Cardiac muscle cell (in vitro differentiated cells and primary cell): ENCODE data around the gene TRAPPC11. TPM values are rescaled to one million over a fixed set of nuclear protein-coding genes. Genes with fewer than 3 reads are reported as not detected.

Source experiments
- DNase-seq, 2 donors: peaks; one replicate each; pipeline versions ENCODE4 v3.0.0 to v3.0.0-alpha.2; 2010 to 2017; ENCODE audit warnings: low read depth in 1 of 2, low spot score in 1 of 2
- H3K27ac ChIP-seq: fragments of 200-600 bp; sonication (generic); 2 replicates; pipeline ENCODE4 v1.5.1; 2016
- H3K27me3 ChIP-seq: fragments of 200-600 bp; sonication (generic); 2 replicates; pipeline ENCODE4 v1.6.0; 2016; ENCODE audit warnings: control low read depth
- H3K36me3 ChIP-seq: fragments of 200-600 bp; sonication (generic); 2 replicates; pipeline ENCODE4 v1.5.1; 2016; ENCODE audit warnings: control low read depth
- H3K4me1 ChIP-seq: fragments of 200-600 bp; sonication (generic); 2 replicates; pipeline ENCODE4 v1.8.1; 2017; ENCODE audit warnings: low read depth, mild to moderate bottlenecking, mixed run types
- H3K4me3 ChIP-seq: fragments of 200-600 bp; sonication (generic); 2 replicates; pipeline ENCODE4 v1.5.1; 2016; ENCODE audit warnings: mild to moderate bottlenecking
- H3K9me3 ChIP-seq: fragments of 200-600 bp; sonication (generic); 2 replicates; pipeline ENCODE4 v1.5.1; 2017; ENCODE audit warnings: low read depth, mild to moderate bottlenecking, control low read depth
- CTCF ChIP-seq: IDR thresholded peaks from 2 replicates; pipeline ENCODE4 v1.5.1; 2012; ENCODE audit warnings: low read depth, mild to moderate bottlenecking, low read length
- polyA plus RNA-seq: library from polyadenylated mRNA; unstranded; fragments of >200 nt; fragmentation: Nextera tagmentation; extraction: Ambion mirVana; gene quantifications from 2 replicates; pipeline ENCODE4 v1.2.1, GENCODE V29; 2016
- total RNA-seq: library from RNA; depleted of rRNA; stranded (reverse); fragments of >200 nt; gene quantifications from 2 replicates; pipeline ENCODE4 v1.2.3, GENCODE V29; 2016

The TRAPPC11 gene
- total and polyA plus RNA-seq, 2 experiments from 2014 or later = 15.8 to 45.7 TPM

GRCh38 chr4:183645326-183645725, 13.8 kb upstream of the TRAPPC11 start:
- H3K27ac ChIP-seq = no peak overlapping the region
- H3K9me3 ChIP-seq = no peaks in the 10 kb centered on the region
- no peaks in the 10 kb centered on the region for H3K27me3 ChIP-seq
- no peak for TF ChIP-seq CTCF
- H3K4me3 ChIP-seq = no peak overlapping the region
- peaks cover 34% of the 10 kb centered on the region for H3K36me3 ChIP-seq
- no peak for DNase-seq
- H3K4me1 ChIP-seq = no peaks in the 10 kb centered on the region

GRCh38 chr4:183657564-183657963, 1.5 kb upstream of the TRAPPC11 start:
- Histone ChIP-seq H3K9me3 (no peaks in the 10 kb centered on the region), H3K4me1 (peaks cover 15% of the 10 kb centered on the region), H3K27ac (no peak overlapping the region), H3K27me3 (no peaks in the 10 kb centered on the region), H3K36me3 (no peaks in the 10 kb centered on the region), H3K4me3 (peak overlapping the region; percentile 61)
- no peak for TF ChIP-seq CTCF
- no peak for DNase-seq

- H3K4me3 ChIP-seq = peak overlapping the region; percentile 61
- H3K9me3 ChIP-seq = no peaks in the 10 kb centered on the region
- no peaks in the 10 kb centered on the region for H3K36me3 ChIP-seq
- H3K27ac ChIP-seq = peak overlapping the region; percentile 56
- H3K27me3 ChIP-seq = no peaks in the 10 kb centered on the region
- TF ChIP-seq CTCF = no peak
- H3K4me1 ChIP-seq = peaks cover 15% of the 10 kb centered on the region
- peak; percentile 24 to 42 for DNase-seq
Measured at GRCh38 chr4:183658362-183659028, 598 bp upstream of the TRAPPC11 start.

- Histone ChIP-seq H3K4me1 (peaks cover 15% of the 10 kb centered on the region), H3K9me3 (no peaks in the 10 kb centered on the region), H3K4me3 (peak overlapping the region; percentile 61), H3K27ac (peak overlapping the region; percentile 89), H3K27me3 (no peaks in the 10 kb centered on the region), H3K36me3 (peaks cover 4% of the 10 kb centered on the region)
- DNase-seq = peak in 1 of 2 donors; percentile 1
- no peak for TF ChIP-seq CTCF
Measured at GRCh38 chr4:183659872-183660242, 764 bp downstream of the TRAPPC11 start.

- Histone ChIP-seq H3K36me3 (peaks cover 38% of the 10 kb centered on the region), H3K27ac (no peak overlapping the region), H3K9me3 (no peaks in the 10 kb centered on the region), H3K4me3 (no peak overlapping the region), H3K27me3 (no peaks in the 10 kb centered on the region), H3K4me1 (no peaks in the 10 kb centered on the region)
- TF ChIP-seq CTCF = no peak
- DNase-seq = no peak
Measured at GRCh38 chr4:183666088-183666487, 7.0 kb downstream of the TRAPPC11 start.
